Jurkat, Clone E6-1 (cell line): ENCODE results near the gene NHLRC2.
A peak's percentile ranks its signal among the peaks of the same experiment; 100 is the strongest.

Source experiments
- DNase-seq: peaks from one replicate; pipeline ENCODE4 v3.0.0-alpha.2; 2011; ENCODE audit warnings: low read depth, low spot score
- H3K4me3 ChIP-seq: 2 replicates; pipeline ENCODE4 v1.5.1; 2011; ENCODE audit warnings: mild to moderate bottlenecking, low read length, control low read depth, moderate library complexity

Gene NHLRC2

GRCh38 chr10:113958631-113959382 is 104.3 kb downstream of the NHLRC2 start:
- no peak for DNase-seq

GRCh38 chr10:113959383-113959760 is 104.9 kb downstream of the NHLRC2 start:
- no peak overlapping the region for H3K4me3 ChIP-seq
- no peak for DNase-seq

More at GRCh38 chr10:113958631-113959382, 104.3 kb downstream of the NHLRC2 start:
- no peak overlapping the region for H3K4me3 ChIP-seq

- H3K4me3 ChIP-seq, result peak overlapping the region; percentile 43
- DNase-seq, result peak; percentile 82
Observed at GRCh38 chr10:113960617-113961181, 106.2 kb downstream of the NHLRC2 start.

- peak; percentile 100 for DNase-seq
- peak overlapping the region; percentile 43 for H3K4me3 ChIP-seq
Observed at GRCh38 chr10:113961182-113962031, 106.9 kb downstream of the NHLRC2 start.

- H3K4me3 ChIP-seq, result no peak overlapping the region
- DNase-seq, result no peak
Observed at GRCh38 chr10:113965077-113965476, 110.6 kb downstream of the NHLRC2 start.

GRCh38 chr10:113965683-113966082 is 111.2 kb downstream of the NHLRC2 start:
- H3K4me3 ChIP-seq, result no peak overlapping the region
- DNase-seq, result no peak
